Measurements from ENCODE around the gene LRRC26. TPM values are rescaled to one million over a fixed set of nuclear protein-coding genes. Genes with fewer than 3 reads are reported as not detected.
"Not testable (repeated sequence)": the region's sequence is repeated elsewhere in the genome, so short reads cannot be mapped to it uniquely, and the experiment has no call there.

The LRRC26 gene
- total RNA-seq, 1 experiment from 2014 or later = not detected

- peak overlapping the region; percentile 76 for H3K27ac ChIP-seq (ENCODE audit: low read depth, low read length, poor library complexity, severe bottlenecking)
- ChIA-PET POLR2A (ENCODE audit: low non-redundant PET) (interaction anchor here (0.6 kb wide), 1 partner anchor 58 kb away, joined by 3 read pairs; the partner anchor contains the start of gene SAPCD2), CTCF (no interaction called here)
- H3K36me3 ChIP-seq (ENCODE audit: insufficient read depth, low read length, poor library complexity, severe bottlenecking) = no peaks in the 10 kb centered on the region
- no peak for DNase-seq (ENCODE audit: low spot score)
- BruUV-seq (replicated peaks) = TSS peak; percentile 38
- H3K27me3 ChIP-seq (replicated peaks; ENCODE audit: insufficient read depth, low read depth, low read length, poor library complexity) = peaks cover 8% of the 10 kb centered on the region
- H3K9me3 ChIP-seq (ENCODE audit: low read depth, low read length, poor library complexity, severe bottlenecking) = peaks cover 9% of the 10 kb centered on the region
- H3K4me3 ChIP-seq (ENCODE audit: low read depth, low read length, poor library complexity, severe bottlenecking) = peak overlapping the region; percentile 79
- TF ChIP-seq EZH2 (IDR thresholded peaks at IDR 0.05; ENCODE audit: borderline replicate concordance, low read depth, low read length, poor library complexity, severe bottlenecking) (no peak), CTCF (conservative IDR thresholded peaks at IDR 0.05; ENCODE audit: low read depth, low read length) (no peak)
- intact Hi-C loops (cut with micrococcal nuclease; ENCODE audit: unreplicated experiment) = no loop called here
- peaks cover 13% of the 10 kb centered on the region for H3K4me1 ChIP-seq (ENCODE audit: insufficient read depth, low read length, poor library complexity, severe bottlenecking)
These were observed 41.5 kb downstream of the LRRC26 start for GRCh38 chr9:137128158-137128861.

- TF ChIP-seq CTCF (conservative IDR thresholded peaks at IDR 0.05; ENCODE audit: low read depth, low read length) = no peak
- TF ChIP-seq EZH2 (IDR thresholded peaks at IDR 0.05; ENCODE audit: borderline replicate concordance, low read depth, low read length, poor library complexity, severe bottlenecking) = no peak
- Histone ChIP-seq H3K27ac (ENCODE audit: low read depth, low read length, poor library complexity, severe bottlenecking) (no peak overlapping the region), H3K36me3 (ENCODE audit: insufficient read depth, low read length, poor library complexity, severe bottlenecking) (no peaks in the 10 kb centered on the region), H3K4me3 (ENCODE audit: low read depth, low read length, poor library complexity, severe bottlenecking) (peak overlapping the region; percentile 79), H3K27me3 (replicated peaks; ENCODE audit: insufficient read depth, low read depth, low read length, poor library complexity) (peaks cover 2% of the 10 kb centered on the region), H3K9me3 (ENCODE audit: low read depth, low read length, poor library complexity, severe bottlenecking) (peaks cover 9% of the 10 kb centered on the region), H3K4me1 (ENCODE audit: insufficient read depth, low read length, poor library complexity, severe bottlenecking) (peaks cover 13% of the 10 kb centered on the region)
- BruUV-seq (replicated peaks) = no TSS peak
- ChIA-PET CTCF (interaction anchor here (0.8 kb wide), 1 partner anchor 100 kb away, joined by 3 read pairs; the partner anchor contains the start of gene RNF224), POLR2A (ENCODE audit: low non-redundant PET) (no interaction called here)
- DNase-seq (ENCODE audit: low spot score) = no peak
- intact Hi-C loops (cut with micrococcal nuclease; ENCODE audit: unreplicated experiment) = no loop called here
These were observed 42.3 kb downstream of the LRRC26 start for GRCh38 chr9:137127301-137128157.

- intact Hi-C loops (cut with micrococcal nuclease; ENCODE audit: unreplicated experiment) = no loop called here
- Histone ChIP-seq H3K4me1 (ENCODE audit: insufficient read depth, low read length, poor library complexity, severe bottlenecking) (peaks cover 13% of the 10 kb centered on the region), H3K27me3 (replicated peaks; ENCODE audit: insufficient read depth, low read depth, low read length, poor library complexity) (no peaks in the 10 kb centered on the region), H3K36me3 (ENCODE audit: insufficient read depth, low read length, poor library complexity, severe bottlenecking) (no peaks in the 10 kb centered on the region), H3K27ac (ENCODE audit: low read depth, low read length, poor library complexity, severe bottlenecking) (no peak overlapping the region), H3K9me3 (ENCODE audit: low read depth, low read length, poor library complexity, severe bottlenecking) (peaks cover 9% of the 10 kb centered on the region), H3K4me3 (ENCODE audit: low read depth, low read length, poor library complexity, severe bottlenecking) (no peak overlapping the region)
- TF ChIP-seq EZH2 (IDR thresholded peaks at IDR 0.05; ENCODE audit: borderline replicate concordance, low read depth, low read length, poor library complexity, severe bottlenecking) = no peak
- no peak for TF ChIP-seq CTCF (conservative IDR thresholded peaks at IDR 0.05; ENCODE audit: low read depth, low read length)
- no peak for DNase-seq (ENCODE audit: low spot score)
- ChIA-PET POLR2A (ENCODE audit: low non-redundant PET) (interaction anchor here (0.8 kb wide), 1 partner anchor 24 kb away, joined by 7 read pairs; no protein-coding TSS in a partner anchor), CTCF (interaction anchor here (0.8 kb wide), 1 partner anchor 101 kb away, joined by 3 read pairs; the partner anchor contains the start of gene RNF224)
- BruUV-seq (replicated peaks) = no TSS peak
These were observed 43.1 kb downstream of the LRRC26 start for GRCh38 chr9:137126786-137127185.

- POLR2A ChIA-PET (ENCODE audit: low non-redundant PET); H3K36me3 ChIP-seq (ENCODE audit: insufficient read depth, low read length, poor library complexity, severe bottlenecking); DNase-seq (ENCODE audit: low spot score); H3K27ac ChIP-seq (ENCODE audit: low read depth, low read length, poor library complexity, severe bottlenecking); intact Hi-C loops (cut with micrococcal nuclease; ENCODE audit: unreplicated experiment); H3K27me3 ChIP-seq (replicated peaks; ENCODE audit: insufficient read depth, low read depth, low read length, poor library complexity); BruUV-seq (replicated peaks); CTCF ChIA-PET; H3K9me3 ChIP-seq (ENCODE audit: low read depth, low read length, poor library complexity, severe bottlenecking); H3K4me3 ChIP-seq (ENCODE audit: low read depth, low read length, poor library complexity, severe bottlenecking): not testable (repeated sequence)
- H3K4me1 ChIP-seq (ENCODE audit: insufficient read depth, low read length, poor library complexity, severe bottlenecking) = peaks cover 13% of the 10 kb centered on the region
These were observed 45.8 kb downstream of the LRRC26 start for GRCh38 chr9:137123952-137124462.

Measured in A673 (cell line).